Endothelial cell of umbilical vein (primary cell): Measurements from ENCODE around the gene PPIH. TPM values are rescaled to one million over a fixed set of nuclear protein-coding genes. Genes with fewer than 3 reads are reported as not detected.
A peak's percentile ranks its signal among the peaks of the same experiment; 100 is the strongest.
"Not testable (repeated sequence)": the region's sequence is repeated elsewhere in the genome, so short reads cannot be mapped to it uniquely, and the experiment has no call there.

ENCODE experiments used
- BruUV-seq: library from RNA; stranded (reverse); fragments of 400-500 nt; replicated peaks from 2 replicates; lab custom pipeline; 2021; lab: Mats Ljungman, UMichigan
- CTCF ChIA-PET: fragments of 300-600, 350-600 bp; sonication (Branson Sonifier 250); formaldehyde crosslinking; loops from one replicate; lab custom pipeline; 2021; ENCODE audit warnings: antibody characterized with exemption, inconsistent platforms; lab: Charles Lee
- POLR2A ChIA-PET: fragments of 300-600, 350-600 bp; sonication (Branson Sonifier 250); formaldehyde crosslinking; loops from one replicate; lab custom pipeline; 2021; ENCODE audit warnings: antibody characterized with exemption, inconsistent platforms; lab: Charles Lee
- DNase-seq: peaks from one replicate; pipeline ENCODE4 v3.0.0-alpha.2; 2011; ENCODE audit warnings: low read depth, low spot score
- FAIRE-seq: peaks from 2 replicates; lab custom pipeline; 2011; peaks lifted over from hg19 to GRCh38; lab: Jason Lieb, UNC
- H2AFZ ChIP-seq: 2 replicates; pipeline ENCODE4 v1.6.0; 2012; ENCODE audit warnings: low read depth, low read length, control low read depth, inconsistent platforms
- H3K27ac ChIP-seq: 2 replicates; pipeline ENCODE4 v1.5.1; 2011; ENCODE audit warnings: low read depth, mild to moderate bottlenecking, control low read depth, low read length, moderate library complexity; ENCODE audit not compliant: insufficient read depth
- H3K27me3 ChIP-seq, 2 experiments: 2 replicates each; pipeline versions ENCODE4 v1.6.0 to v1.6.1; 2011; ENCODE audit warnings: low read length in 2 of 2, mixed read lengths in 1 of 2; ENCODE audit not compliant: control insufficient read depth in 2 of 2, insufficient read depth in 2 of 2
- H3K36me3 ChIP-seq, 2 experiments: 2 replicates in 1 of 2; 3 replicates in 1 of 2; pipeline ENCODE4 v1.5.1; 2011; ENCODE audit warnings: low read length in 2 of 2, mild to moderate bottlenecking in 1 of 2, moderate library complexity in 1 of 2; ENCODE audit not compliant: control insufficient read depth in 2 of 2, insufficient read depth in 2 of 2; ENCODE audit errors: extremely low read depth in 1 of 2
- H3K4me1 ChIP-seq: 3 replicates; pipeline ENCODE4 v1.5.1; 2011; ENCODE audit warnings: mild to moderate bottlenecking, low read length; ENCODE audit not compliant: control insufficient read depth, insufficient read depth; ENCODE audit errors: extremely low read depth
- H3K4me2 ChIP-seq: 2 replicates; pipeline ENCODE4 v1.6.1; 2011; ENCODE audit warnings: low read length, control low read depth, mixed read lengths; ENCODE audit not compliant: insufficient read depth
- H3K4me3 ChIP-seq, 3 experiments: fragments of 200-600 bp in 1 of 3; sonication (generic), shearing (Covaris generic) in 1 of 3; replicated peaks in 1 of 3; 2 replicates each; pipeline ENCODE4 v1.5.1; 2011 to 2016; ENCODE audit warnings: control low read depth in 3 of 3, low read length in 3 of 3, mild to moderate bottlenecking in 2 of 3, inconsistent platforms in 1 of 3, low read depth in 1 of 3, moderate library complexity in 1 of 3; ENCODE audit not compliant: insufficient read depth in 1 of 3
- H3K79me2 ChIP-seq: 2 replicates; pipeline ENCODE4 v1.6.0; 2012; ENCODE audit warnings: low read length, inconsistent platforms; ENCODE audit not compliant: control insufficient read depth, insufficient read depth
- H3K9ac ChIP-seq: replicated peaks from 2 replicates; pipeline ENCODE3; 2011; ENCODE audit warnings: low read length, control low read depth; ENCODE audit not compliant: insufficient read depth; ENCODE audit errors: extremely low read depth
- H3K9me1 ChIP-seq: replicated peaks from 3 replicates; pipeline ENCODE4 v1.6.0; 2011; ENCODE audit warnings: mild to moderate bottlenecking, low read length; ENCODE audit not compliant: control insufficient read depth, insufficient read depth; ENCODE audit errors: extremely low read depth
- H3K9me3 ChIP-seq: replicated peaks from 2 replicates; pipeline ENCODE4 v1.5.1; 2012; ENCODE audit warnings: low read length, inconsistent platforms; ENCODE audit not compliant: control insufficient read depth, insufficient read depth
- H4K20me1 ChIP-seq: replicated peaks from 2 replicates; pipeline ENCODE3; 2011; ENCODE audit warnings: mild to moderate bottlenecking, low read length; ENCODE audit not compliant: control insufficient read depth, insufficient read depth; ENCODE audit errors: extremely low read depth
- CTCF ChIP-seq, 2 donors: IDR thresholded peaks; 1 replicate in 1 of 2; 2 replicates in 1 of 2; pipeline ENCODE4 v1.5.1; 2011; ENCODE audit warnings: low read length in 2 of 2, mild to moderate bottlenecking in 2 of 2, moderate library complexity in 2 of 2, control low read depth in 1 of 2, inconsistent platforms in 1 of 2, low read depth in 1 of 2; ENCODE audit not compliant: insufficient read depth in 1 of 2; ENCODE audit errors: extremely low read depth in 1 of 2
- GATA2 ChIP-seq: IDR thresholded peaks from 2 replicates; pipeline ENCODE4 v1.7.0; 2011; ENCODE audit warnings: low read depth, mild to moderate bottlenecking, moderate library complexity, mixed read lengths, low read length; ENCODE audit not compliant: insufficient read length, insufficient read depth
- MYC ChIP-seq: IDR thresholded peaks from one replicate; pipeline ENCODE4 v1.6.1; 2011; ENCODE audit warnings: mild to moderate bottlenecking, low read depth, low read length
- POLR2A ChIP-seq: IDR thresholded peaks from 2 replicates; pipeline ENCODE4 v1.6.1; 2012; ENCODE audit warnings: low read depth, mild to moderate bottlenecking, control low read depth, low read length
- POLR2AphosphoS5 ChIP-seq: IDR thresholded peaks from 2 replicates; pipeline ENCODE4 v1.6.1; 2012; ENCODE audit warnings: low read depth, mild to moderate bottlenecking, control low read depth, low read length, moderate library complexity; ENCODE audit not compliant: insufficient read depth
- dilution Hi-C: fragments of 300-500 bp; cut with MboI; formaldehyde crosslinking; loops from one replicate; pipeline ENCODE4 v1.15.0; 2019; ENCODE audit warnings: low sequenced_read_pairs; ENCODE audit not compliant: extremely low pct_ligation_motif_present
- intact Hi-C: fragments of 100-400 bp; cut with micrococcal nuclease; formaldehyde crosslinking; loops from one replicate; pipeline ENCODE4 v1.10.0; 2022
- polyA plus RNA-seq, 4 experiments: library from polyadenylated mRNA; depleted of rRNA in 3 of 4; stranded (reverse) in 3 of 4; unstranded in 1 of 4; fragments of >200 nt; gene quantifications; 2 replicates each; pipeline versions ENCODE4 v1.2.1 to v1.2.3, GENCODE V29; 2011 to 2012; ENCODE audit warnings: missing spikeins in 1 of 4
- total RNA-seq: library from RNA; stranded (reverse); gene quantifications from 2 replicates; pipeline ENCODE4 v1.2.3, GENCODE V29; 2021
- TF ChIP-seq, protein P1 (sequence below): IDR thresholded peaks from 2 replicates; pipeline ENCODE4 v1.6.1; 2011; ENCODE audit not compliant: insufficient read depth, insufficient read length

Gene PPIH
- total and polyA plus RNA-seq, 2 donors (not counting 3 experiments of a cell fraction or from before 2014, with no cell fraction given) = 52.1 to 55.2 TPM

GRCh38 chr1:42700006-42700405, 41.8 kb downstream of the PPIH start:
- CTCF ChIA-PET = no interaction called here
- H3K36me3 ChIP-seq = peaks cover 40 to 60% of the 10 kb centered on the region in 2 experiments
- H3K9ac ChIP-seq = no peak overlapping the region

GRCh38 chr1:42703888-42704464, 45.8 kb downstream of the PPIH start:
- Histone ChIP-seq H3K36me3 (peaks cover 29% of the 10 kb centered on the region in 2 experiments), H3K27ac (no peak overlapping the region), H3K4me2 (no peak overlapping the region), H3K4me1 (no peaks in the 10 kb centered on the region), H3K27me3 (no peaks in the 10 kb centered on the region), H3K9ac (no peak overlapping the region), H3K9me1 (no peaks in the 10 kb centered on the region), H3K9me3 (no peaks in the 10 kb centered on the region), H3K4me3 (no peak overlapping the region), H3K79me2 (peaks cover 45% of the 10 kb centered on the region), H2AFZ (no peak overlapping the region), H4K20me1 (peaks cover 3% of the 10 kb centered on the region)
- POLR2A ChIA-PET = no interaction called here
- no TSS peak for BruUV-seq
- intact Hi-C loops (no loop called here), dilution Hi-C loops (no loop called here)
- no peak for FAIRE-seq
- no peak for DNase-seq
- CTCF ChIA-PET = no interaction called here
- TF ChIP-seq GATA2 = no peak
- peak; percentile 12 for TF ChIP-seq POLR2AphosphoS5
- TF ChIP-seq CTCF (IDR thresholded peaks at IDR 0.05; ENCODE audit: extremely low read depth in 1 of 2, insufficient read depth in 1 of 2, low read depth in 1 of 2, low read length in 2 of 2) = no peak

More at GRCh38 chr1:42700006-42700405, 41.8 kb downstream of the PPIH start:
- H3K79me2 ChIP-seq = peaks cover 70% of the 10 kb centered on the region
- H3K4me3 ChIP-seq = no peak overlapping the region
- intact Hi-C loops (no loop called here), dilution Hi-C loops (no loop called here)
- peaks cover 6% of the 10 kb centered on the region for H4K20me1 ChIP-seq
- FAIRE-seq = no peak
- H3K27me3 ChIP-seq = no peaks in the 10 kb centered on the region
- H3K9me1 ChIP-seq = no peaks in the 10 kb centered on the region
- no peak overlapping the region for H3K27ac ChIP-seq
- no TSS peak for BruUV-seq
- DNase-seq = no peak
- H3K9me3 ChIP-seq = no peaks in the 10 kb centered on the region
- no peak overlapping the region for H2AFZ ChIP-seq
- TF ChIP-seq MYC (no peak), POLR2AphosphoS5 (no peak), GATA2 (no peak), POLR2A (no peak)
- TF ChIP-seq, protein P1, sequence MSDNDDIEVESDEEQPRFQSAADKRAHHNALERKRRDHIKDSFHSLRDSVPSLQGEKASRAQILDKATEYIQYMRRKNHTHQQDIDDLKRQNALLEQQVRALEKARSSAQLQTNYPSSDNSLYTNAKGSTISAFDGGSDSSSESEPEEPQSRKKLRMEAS = no peak
- POLR2A ChIA-PET = no interaction called here
- H3K4me2 ChIP-seq = no peak overlapping the region
- no peaks in the 10 kb centered on the region for H3K4me1 ChIP-seq

DNA sequence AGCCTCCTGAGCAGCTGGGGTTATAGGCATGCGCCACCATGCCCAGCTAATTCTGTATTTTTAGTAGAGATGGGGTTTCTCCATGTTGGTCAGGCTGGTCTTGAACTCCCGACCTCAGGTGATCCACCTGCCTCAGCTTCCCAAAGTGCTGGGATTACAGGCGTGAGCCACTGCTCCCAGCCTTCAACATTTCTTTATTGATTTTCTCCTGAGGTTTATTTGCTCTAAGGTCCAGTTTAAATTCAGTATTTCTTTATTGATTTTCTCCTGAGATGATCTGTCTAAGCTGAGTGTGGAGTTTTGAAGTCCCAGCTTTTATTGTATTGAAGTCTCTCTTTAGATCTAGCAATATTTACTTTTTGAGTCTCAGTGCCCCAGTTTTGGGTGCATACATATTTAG, 54.6 kb downstream of the PPIH start:
- H3K27me3 ChIP-seq, DNase-seq, H3K9me1 ChIP-seq, H3K4me2 ChIP-seq, H3K9me3 ChIP-seq, intact Hi-C loops, H4K20me1 ChIP-seq, FAIRE-seq, H3K4me3 ChIP-seq, H3K4me1 ChIP-seq, H3K36me3 ChIP-seq, CTCF ChIA-PET, H3K9ac ChIP-seq, H3K27ac ChIP-seq, H2AFZ ChIP-seq, dilution Hi-C loops, BruUV-seq: not testable (repeated sequence)
- H3K79me2 ChIP-seq = peaks cover 14% of the 10 kb centered on the region
- POLR2A ChIA-PET = interaction anchor here (0.7 kb wide), 1 partner anchor 30 kb away, joined by 4 read pairs; no protein-coding TSS in a partner anchor
